B cell (primary cell): Measurements from ENCODE around the gene CD55. TPM values are rescaled to one million over a fixed set of nuclear protein-coding genes. Genes with fewer than 3 reads are reported as not detected.

Experiments
- ATAC-seq: fragments of 200-7000 bp; cut with Tn5 transposase; one replicate; pipeline ENCODE4 v1.10.0; 2021; ENCODE audit warnings: low read depth, mild to moderate bottlenecking, moderate number of reproducible peaks, moderate library complexity
- CTCF ChIA-PET: fragments of 350-600 bp; sonication (Branson Sonifier 250); formaldehyde crosslinking; loops from one replicate; lab custom pipeline; 2021; ENCODE audit warnings: antibody characterized with exemption, inconsistent platforms; lab: Charles Lee
- POLR2A ChIA-PET: fragments of 350-600 bp; sonication (Branson Sonifier 250); formaldehyde crosslinking; loops from one replicate; lab custom pipeline; 2021; ENCODE audit warnings: antibody characterized with exemption; lab: Charles Lee
- DNase-seq: peaks from one replicate; pipeline ENCODE4 v3.0.0; 2013
- H2AFZ ChIP-seq: 2 replicates; pipeline ENCODE4 v1.6.1; 2012; ENCODE audit warnings: mild to moderate bottlenecking, low read depth, low read length; ENCODE audit not compliant: insufficient read depth, poor library complexity, severe bottlenecking
- H3K27ac ChIP-seq, 2 donors: 1 replicate in 1 of 2; 2 replicates in 1 of 2; pipeline ENCODE4 v1.5.1; 2012 to 2013; ENCODE audit warnings: low read length in 2 of 2, mild to moderate bottlenecking in 2 of 2, moderate library complexity in 1 of 2
- H3K27me3 ChIP-seq, 4 experiments: fragments of 200-600 bp in 1 of 4; sonication (generic) in 1 of 4; replicated peaks in 1 of 4; 1 replicate in 2 of 4; 2 replicates in 2 of 4; pipeline versions ENCODE4 v1.6.1 to v1.7.0; 2013 to 2016; ENCODE audit warnings: low read length in 3 of 4, mild to moderate bottlenecking in 2 of 4, mixed read lengths in 1 of 4, moderate library complexity in 1 of 4; ENCODE audit not compliant: insufficient read depth in 4 of 4, control insufficient read depth in 3 of 4; ENCODE audit errors: control extremely low read depth in 1 of 4
- H3K36me3 ChIP-seq, 2 experiments: replicated peaks in 1 of 2; 1 replicate in 1 of 2; 2 replicates in 1 of 2; pipeline versions ENCODE4 v1.6.1 to v1.7.1; 2013; ENCODE audit warnings: low read length in 1 of 2; ENCODE audit not compliant: insufficient read depth in 2 of 2, control insufficient read depth in 1 of 2; ENCODE audit errors: control extremely low read depth in 1 of 2, extremely low read depth in 1 of 2
- H3K4me1 ChIP-seq, 2 donors: fragments of 200-600 bp in 1 of 2; sonication (generic) in 1 of 2; 1 replicate in 1 of 2; 2 replicates in 1 of 2; pipeline versions ENCODE4 v1.5.1 to v1.6.1; 2013 to 2017; ENCODE audit warnings: low read length in 2 of 2; ENCODE audit not compliant: control insufficient read depth in 2 of 2, insufficient read depth in 2 of 2
- H3K4me2 ChIP-seq: replicated peaks from 2 replicates; pipeline ENCODE3; 2012; ENCODE audit warnings: mild to moderate bottlenecking, low read depth, low read length; ENCODE audit not compliant: poor library complexity, severe bottlenecking
- H3K4me3 ChIP-seq, 5 experiments: fragments of 200-600 bp in 1 of 5; sonication (generic) in 1 of 5; 1 replicate in 3 of 5; 2 replicates in 2 of 5; pipeline versions ENCODE4 v1.5.1 to v1.7.0; 2011 to 2016; ENCODE audit warnings: low read length in 4 of 5, mild to moderate bottlenecking in 4 of 5, low read depth in 2 of 5, control low read depth in 1 of 5, moderate library complexity in 1 of 5; ENCODE audit not compliant: insufficient read depth in 1 of 5; ENCODE audit errors: control extremely low read depth in 1 of 5, extremely low read depth in 1 of 5
- H3K79me2 ChIP-seq: fragments of 200-600 bp; sonication (generic); one replicate; pipeline ENCODE4 v1.6.0; 2016; ENCODE audit warnings: low read length; ENCODE audit not compliant: control insufficient read depth, insufficient read depth
- H3K9ac ChIP-seq: fragments of 200-600 bp; sonication (generic); 2 replicates; pipeline ENCODE4 v1.6.1; 2017; ENCODE audit warnings: mild to moderate bottlenecking, low read length, moderate library complexity
- H3K9me3 ChIP-seq, 3 donors: one replicate each; pipeline versions ENCODE4 v1.6.1 to v1.7.1; 2013; ENCODE audit warnings: low read length in 2 of 3; ENCODE audit not compliant: control insufficient read depth in 2 of 3, insufficient read depth in 1 of 3; ENCODE audit errors: control extremely low read depth in 1 of 3
- H4K20me1 ChIP-seq: 2 replicates; pipeline ENCODE4 v1.6.0; 2012; ENCODE audit warnings: mild to moderate bottlenecking, low read length; ENCODE audit not compliant: insufficient read depth, control insufficient read depth, poor library complexity, severe bottlenecking
- H3K27ac Mint-ChIP-seq: one replicate; pipeline ENCODE4 v1.8.0; 2021; ENCODE audit warnings: mixed read lengths
- H3K27me3 Mint-ChIP-seq: one replicate; pipeline ENCODE4 v1.8.0; 2021; ENCODE audit warnings: mixed read lengths
- H3K4me1 Mint-ChIP-seq: one replicate; pipeline ENCODE4 v1.8.0; 2021; ENCODE audit warnings: mixed read lengths
- H3K4me3 Mint-ChIP-seq: one replicate; pipeline ENCODE4 v1.8.0; 2021; ENCODE audit warnings: mixed read lengths
- H3K9me3 Mint-ChIP-seq: one replicate; pipeline ENCODE4 v1.8.0; 2022; ENCODE audit warnings: mixed read lengths; ENCODE audit not compliant: insufficient read depth
- CTCF ChIP-seq: fragments of 200-600 bp; IDR thresholded peaks from one replicate; pipeline ENCODE4 v1.8.0; 2022; ENCODE audit warnings: antibody characterized with exemption, mild to moderate bottlenecking
- EZH2 ChIP-seq: IDR thresholded peaks from 2 replicates; pipeline ENCODE4 v1.6.1; 2012; ENCODE audit warnings: borderline replicate concordance, low read depth, mild to moderate bottlenecking, moderate library complexity, low read length; ENCODE audit not compliant: insufficient read depth, poor library complexity, severe bottlenecking
- WGBS: methylation state at CpG from one replicate; pipeline ENCODE4 v1.1.5; 2013; ENCODE audit warnings: missing lambda C conversion rate; ENCODE audit not compliant: insufficient coverage; 5-methylcytosine and 5-hydroxymethylcytosine counted together
- intact Hi-C: fragments of 100-400 bp; cut with micrococcal nuclease; formaldehyde crosslinking; loops from one replicate; pipeline ENCODE4 v1.10.0; 2022
- polyA plus RNA-seq: library from polyadenylated mRNA; depleted of rRNA; stranded (reverse); fragments of >200 nt; gene quantifications from 2 replicates; pipeline ENCODE4 v1.2.3, GENCODE V29; 2012
- total RNA-seq, 2 donors: library from RNA; stranded (reverse); fragments of 120-200 nt in 1 of 2; gene quantifications; 1 replicate in 1 of 2; 2 replicates in 1 of 2; pipeline versions ENCODE4 v1.2.3 to v1.2.4, GENCODE V29; 2013 to 2022

Gene CD55
- total and polyA plus RNA-seq, 2 donors (not counting 1 experiment from before 2014, with no cell fraction given) = 98.3 to 239 TPM

- Histone ChIP-seq H3K4me1 (peaks cover 6 to 15% of the 10 kb centered on the region in 2 donors), H3K9me3 (peaks cover 0 to 4% (median 0%) of the 10 kb centered on the region in 3 donors), H3K36me3 (no peaks in the 10 kb centered on the region), H3K9ac (no peak overlapping the region), H3K79me2 (peaks cover 4% of the 10 kb centered on the region), H2AFZ (no peak overlapping the region), H4K20me1 (no peaks in the 10 kb centered on the region), H3K27ac (no peak overlapping the region), H3K4me3 (no peak overlapping the region), H3K27me3 (no peaks in the 10 kb centered on the region), H3K4me2 (no peak overlapping the region)
- peaks cover 17% of the 10 kb centered on the region for H3K4me1 Mint-ChIP-seq
- WGBS = 100% methylated on average over 5 of the region's 7 CpGs
- H3K27ac Mint-ChIP-seq = no peak overlapping the region
- H3K4me3 Mint-ChIP-seq = no peak overlapping the region
- CTCF ChIA-PET = interaction anchor here (1.0 to 2.8 kb wide), 10 partner anchors 24 to 321 kb away, joined by 3 to 17 read pairs (median 5); partner anchors contain the start of gene CR1
- H3K9me3 Mint-ChIP-seq = no peaks in the 10 kb centered on the region
- TF ChIP-seq CTCF = no peak
- TF ChIP-seq EZH2 = no peak
- ATAC-seq = no peak
- intact Hi-C loops = no loop called here
- POLR2A ChIA-PET = no interaction called here
- no peaks in the 10 kb centered on the region for H3K27me3 Mint-ChIP-seq
- DNase-seq = no peak
Observed at GRCh38 chr1:207401578-207401977, 80.1 kb downstream of the CD55 start.

- Histone ChIP-seq H3K36me3 (no peaks in the 10 kb centered on the region), H3K4me3 (no peak overlapping the region), H2AFZ (no peak overlapping the region), H4K20me1 (no peaks in the 10 kb centered on the region), H3K9ac (no peak overlapping the region), H3K79me2 (peaks cover 4% of the 10 kb centered on the region), H3K27me3 (no peaks in the 10 kb centered on the region), H3K4me1 (peaks cover 16 to 24% of the 10 kb centered on the region in 2 donors), H3K4me2 (no peak overlapping the region), H3K27ac (no peak overlapping the region), H3K9me3 (peaks cover 0 to 4% (median 0%) of the 10 kb centered on the region in 3 donors)
- ChIA-PET CTCF (interaction anchor here (0.6 to 2.8 kb wide), 8 partner anchors 10 to 322 kb away, joined by 3 to 17 read pairs (median 6); partner anchors contain the start of gene CR1), POLR2A (no interaction called here)
- Mint-ChIP-seq H3K4me3 (no peak overlapping the region), H3K27ac (no peak overlapping the region), H3K27me3 (no peaks in the 10 kb centered on the region), H3K9me3 (no peaks in the 10 kb centered on the region), H3K4me1 (peaks cover 21% of the 10 kb centered on the region)
- TF ChIP-seq CTCF = no peak
- no peak for TF ChIP-seq EZH2
- WGBS = no CpG with 5 or more reads among the region's 4 CpGs
- DNase-seq (no peak), ATAC-seq (no peak)
- intact Hi-C loops = no loop called here
Observed at GRCh38 chr1:207402744-207403143, 81.3 kb downstream of the CD55 start.
